Esophagus muscularis mucosa (tissue), 4 donors: Measurements from ENCODE around the gene STN1.

Experiments used
- EP300 ChIP-seq: sonication (generic); formaldehyde crosslinking; IDR thresholded peaks from one replicate; pipeline ENCODE4 v1.6.1; 2017; ENCODE audit warnings: antibody characterized with exemption
- POLR2A ChIP-seq: fragments of 450-650 bp; IDR thresholded peaks from one replicate; pipeline ENCODE4 v1.6.1; 2017; ENCODE audit warnings: antibody characterized with exemption, moderate library complexity, mild to moderate bottlenecking, low read depth
- POLR2AphosphoS5 ChIP-seq, 2 donors: sonication (generic); formaldehyde crosslinking; IDR thresholded peaks; one replicate each; pipeline ENCODE4 v1.6.1; 2017; ENCODE audit warnings: antibody characterized with exemption in 2 of 2
- TF ChIP-seq, protein P1 (sequence below), 3 experiments: fragments of 200-600 bp in 2 of 3; fragments of 450-650 bp in 1 of 3; sonication (generic) in 2 of 3; IDR thresholded peaks; one replicate each; pipeline ENCODE4 v1.5.1; 2017 to 2019; ENCODE audit warnings: antibody characterized with exemption in 3 of 3, mild to moderate bottlenecking in 2 of 3, moderate library complexity in 1 of 3

DNA sequence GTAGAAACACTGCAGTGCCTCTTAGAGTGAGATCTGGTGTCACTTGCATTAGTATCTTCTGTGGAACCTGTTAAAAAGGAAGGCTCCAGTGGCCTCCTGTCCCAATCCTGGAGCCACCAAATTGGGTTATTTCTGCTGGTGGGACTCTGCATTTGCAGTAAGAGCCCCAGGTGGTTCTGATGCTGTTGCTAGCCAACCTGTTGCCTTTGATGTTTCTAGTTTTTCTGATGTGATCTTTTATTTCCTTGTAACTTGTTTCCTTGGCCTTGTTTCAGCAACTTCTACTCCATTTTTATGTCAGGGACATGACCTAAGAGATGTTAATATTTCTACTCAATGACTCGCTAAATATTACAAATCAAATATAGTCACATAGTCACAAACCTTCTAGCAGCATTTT, 12.5 kb upstream of the STN1 start:
- TF ChIP-seq, protein P1, sequence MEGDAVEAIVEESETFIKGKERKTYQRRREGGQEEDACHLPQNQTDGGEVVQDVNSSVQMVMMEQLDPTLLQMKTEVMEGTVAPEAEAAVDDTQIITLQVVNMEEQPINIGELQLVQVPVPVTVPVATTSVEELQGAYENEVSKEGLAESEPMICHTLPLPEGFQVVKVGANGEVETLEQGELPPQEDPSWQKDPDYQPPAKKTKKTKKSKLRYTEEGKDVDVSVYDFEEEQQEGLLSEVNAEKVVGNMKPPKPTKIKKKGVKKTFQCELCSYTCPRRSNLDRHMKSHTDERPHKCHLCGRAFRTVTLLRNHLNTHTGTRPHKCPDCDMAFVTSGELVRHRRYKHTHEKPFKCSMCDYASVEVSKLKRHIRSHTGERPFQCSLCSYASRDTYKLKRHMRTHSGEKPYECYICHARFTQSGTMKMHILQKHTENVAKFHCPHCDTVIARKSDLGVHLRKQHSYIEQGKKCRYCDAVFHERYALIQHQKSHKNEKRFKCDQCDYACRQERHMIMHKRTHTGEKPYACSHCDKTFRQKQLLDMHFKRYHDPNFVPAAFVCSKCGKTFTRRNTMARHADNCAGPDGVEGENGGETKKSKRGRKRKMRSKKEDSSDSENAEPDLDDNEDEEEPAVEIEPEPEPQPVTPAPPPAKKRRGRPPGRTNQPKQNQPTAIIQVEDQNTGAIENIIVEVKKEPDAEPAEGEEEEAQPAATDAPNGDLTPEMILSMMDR (IDR thresholded peaks at IDR 0.05): no peak
- TF ChIP-seq EP300 (no peak), POLR2A (no peak), POLR2AphosphoS5 (IDR thresholded peaks at IDR 0.05) (no peak)
